ENCODE results near the gene GTF2IRD1.

Gene GTF2IRD1

DNA sequence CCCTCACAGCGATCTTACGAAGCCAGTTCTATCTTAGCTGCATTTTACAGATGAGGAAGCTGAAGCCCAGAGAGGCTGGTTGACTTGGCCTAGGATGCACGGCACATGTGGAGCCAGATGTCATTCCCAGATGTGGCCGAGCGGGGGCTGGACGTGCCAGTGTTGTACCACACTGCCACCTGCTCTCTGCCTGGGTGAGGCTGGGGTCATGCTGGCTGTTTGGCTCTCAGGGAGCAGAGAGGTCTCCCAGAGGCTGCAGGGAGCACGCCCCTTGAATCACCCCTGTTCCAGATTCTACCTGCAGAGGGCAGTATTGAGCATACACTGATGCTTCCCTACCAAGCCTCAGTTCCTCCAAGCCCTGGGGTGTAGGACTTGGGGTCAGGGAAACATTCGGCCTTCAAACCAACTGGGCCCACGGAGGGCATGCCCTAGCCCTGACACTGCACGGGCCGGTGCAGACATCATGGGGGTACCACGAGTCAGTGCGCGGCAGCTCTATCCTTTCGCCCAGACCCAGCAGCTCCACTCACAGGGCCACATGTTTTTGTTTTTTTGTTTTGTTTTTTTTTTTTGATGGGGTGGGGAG lies 3.8 kb upstream of the GTF2IRD1 start:
- no peak overlapping the region for H3K4me3 Mint-ChIP-seq
- no peaks in the 10 kb centered on the region for H3K9me3 Mint-ChIP-seq
- H3K4me1 Mint-ChIP-seq (ENCODE audit: low read depth): peaks cover 13% of the 10 kb centered on the region
- no peak overlapping the region for H3K27ac Mint-ChIP-seq
- no peaks in the 10 kb centered on the region for H3K36me3 Mint-ChIP-seq (ENCODE audit: low read depth)
- H3K27me3 Mint-ChIP-seq (ENCODE audit: low read depth): peaks cover 9% of the 10 kb centered on the region

- H3K4me1 Mint-ChIP-seq (ENCODE audit: low read depth): peaks cover 13% of the 10 kb centered on the region
- no peaks in the 10 kb centered on the region for H3K9me3 Mint-ChIP-seq
- peaks cover 18% of the 10 kb centered on the region for H3K27me3 Mint-ChIP-seq (ENCODE audit: low read depth)
- H3K27ac Mint-ChIP-seq: peak overlapping the region; percentile 79
- no peaks in the 10 kb centered on the region for H3K36me3 Mint-ChIP-seq (ENCODE audit: low read depth)
- H3K4me3 Mint-ChIP-seq: peak overlapping the region; percentile 70
Measured at GRCh38 chr7:74452748-74453321, 871 bp upstream of the GTF2IRD1 start.

GRCh38 chr7:74454021-74454924 lies 567 bp downstream of the GTF2IRD1 start:
- no peak overlapping the region for H3K4me3 Mint-ChIP-seq
- peaks cover 13% of the 10 kb centered on the region for H3K4me1 Mint-ChIP-seq (ENCODE audit: low read depth)
- no peaks in the 10 kb centered on the region for H3K9me3 Mint-ChIP-seq
- H3K27ac Mint-ChIP-seq: no peak overlapping the region
- no peaks in the 10 kb centered on the region for H3K36me3 Mint-ChIP-seq (ENCODE audit: low read depth)
- H3K27me3 Mint-ChIP-seq (ENCODE audit: low read depth): peaks cover 18% of the 10 kb centered on the region

- Mint-ChIP-seq H3K9me3 (no peaks in the 10 kb centered on the region), H3K27ac (no peak overlapping the region), H3K36me3 (ENCODE audit: low read depth) (no peaks in the 10 kb centered on the region), H3K4me3 (no peak overlapping the region), H3K4me1 (ENCODE audit: low read depth) (peaks cover 13% of the 10 kb centered on the region), H3K27me3 (ENCODE audit: low read depth) (peaks cover 18% of the 10 kb centered on the region)
Measured at GRCh38 chr7:74454925-74455288, 1.2 kb downstream of the GTF2IRD1 start.

- H3K27ac Mint-ChIP-seq: no peak overlapping the region
- H3K4me3 Mint-ChIP-seq: peak overlapping the region; percentile 17
- H3K27me3 Mint-ChIP-seq (ENCODE audit: low read depth): peaks cover 18% of the 10 kb centered on the region
- no peaks in the 10 kb centered on the region for H3K36me3 Mint-ChIP-seq (ENCODE audit: low read depth)
- peaks cover 11% of the 10 kb centered on the region for H3K4me1 Mint-ChIP-seq (ENCODE audit: low read depth)
- H3K9me3 Mint-ChIP-seq: no peaks in the 10 kb centered on the region
Measured at GRCh38 chr7:74455291-74455804, 1.6 kb downstream of the GTF2IRD1 start.

GRCh38 chr7:74455928-74456327 lies 2.2 kb downstream of the GTF2IRD1 start:
- Mint-ChIP-seq H3K9me3 (no peaks in the 10 kb centered on the region), H3K36me3 (ENCODE audit: low read depth) (no peaks in the 10 kb centered on the region), H3K4me3 (no peak overlapping the region), H3K27ac (no peak overlapping the region), H3K27me3 (ENCODE audit: low read depth) (peaks cover 18% of the 10 kb centered on the region), H3K4me1 (ENCODE audit: low read depth) (peaks cover 11% of the 10 kb centered on the region)

DNA sequence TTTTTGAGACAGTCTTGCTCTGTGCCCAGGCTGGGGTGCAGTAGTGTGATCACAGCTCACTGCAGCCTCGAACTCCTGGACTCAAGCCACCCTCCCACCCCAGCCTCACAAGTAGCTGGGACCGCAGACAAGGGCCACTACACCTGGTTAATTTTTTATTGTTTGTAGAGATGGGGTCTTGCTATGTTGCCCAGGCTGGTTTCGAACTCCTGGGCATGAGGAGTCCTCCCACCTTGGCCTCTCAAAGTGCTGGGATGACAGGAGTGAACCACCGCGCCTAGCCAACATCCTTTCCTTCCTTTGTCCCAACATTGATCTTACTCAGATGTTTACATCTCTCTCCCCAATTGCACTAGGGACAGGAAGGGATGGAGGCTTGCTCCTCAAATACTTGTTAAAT lies 3.3 kb downstream of the GTF2IRD1 start:
- H3K36me3 Mint-ChIP-seq (ENCODE audit: low read depth): no peaks in the 10 kb centered on the region
- no peak overlapping the region for H3K27ac Mint-ChIP-seq
- no peaks in the 10 kb centered on the region for H3K9me3 Mint-ChIP-seq
- H3K4me1 Mint-ChIP-seq (ENCODE audit: low read depth): peaks cover 10% of the 10 kb centered on the region
- no peak overlapping the region for H3K4me3 Mint-ChIP-seq
- peaks cover 18% of the 10 kb centered on the region for H3K27me3 Mint-ChIP-seq (ENCODE audit: low read depth)

GRCh38 chr7:74461970-74462706 lies 8.4 kb downstream of the GTF2IRD1 start:
- Mint-ChIP-seq H3K27me3 (ENCODE audit: low read depth) (peaks cover 4% of the 10 kb centered on the region), H3K4me1 (ENCODE audit: low read depth) (no peaks in the 10 kb centered on the region), H3K36me3 (ENCODE audit: low read depth) (no peaks in the 10 kb centered on the region), H3K9me3 (no peaks in the 10 kb centered on the region), H3K4me3 (no peak overlapping the region), H3K27ac (no peak overlapping the region)

GRCh38 chr7:74462707-74463100 lies 9.0 kb downstream of the GTF2IRD1 start:
- Mint-ChIP-seq H3K36me3 (ENCODE audit: low read depth) (no peaks in the 10 kb centered on the region), H3K4me3 (no peak overlapping the region), H3K4me1 (ENCODE audit: low read depth) (no peaks in the 10 kb centered on the region), H3K9me3 (no peaks in the 10 kb centered on the region), H3K27me3 (ENCODE audit: low read depth) (no peaks in the 10 kb centered on the region), H3K27ac (no peak overlapping the region)

DNA sequence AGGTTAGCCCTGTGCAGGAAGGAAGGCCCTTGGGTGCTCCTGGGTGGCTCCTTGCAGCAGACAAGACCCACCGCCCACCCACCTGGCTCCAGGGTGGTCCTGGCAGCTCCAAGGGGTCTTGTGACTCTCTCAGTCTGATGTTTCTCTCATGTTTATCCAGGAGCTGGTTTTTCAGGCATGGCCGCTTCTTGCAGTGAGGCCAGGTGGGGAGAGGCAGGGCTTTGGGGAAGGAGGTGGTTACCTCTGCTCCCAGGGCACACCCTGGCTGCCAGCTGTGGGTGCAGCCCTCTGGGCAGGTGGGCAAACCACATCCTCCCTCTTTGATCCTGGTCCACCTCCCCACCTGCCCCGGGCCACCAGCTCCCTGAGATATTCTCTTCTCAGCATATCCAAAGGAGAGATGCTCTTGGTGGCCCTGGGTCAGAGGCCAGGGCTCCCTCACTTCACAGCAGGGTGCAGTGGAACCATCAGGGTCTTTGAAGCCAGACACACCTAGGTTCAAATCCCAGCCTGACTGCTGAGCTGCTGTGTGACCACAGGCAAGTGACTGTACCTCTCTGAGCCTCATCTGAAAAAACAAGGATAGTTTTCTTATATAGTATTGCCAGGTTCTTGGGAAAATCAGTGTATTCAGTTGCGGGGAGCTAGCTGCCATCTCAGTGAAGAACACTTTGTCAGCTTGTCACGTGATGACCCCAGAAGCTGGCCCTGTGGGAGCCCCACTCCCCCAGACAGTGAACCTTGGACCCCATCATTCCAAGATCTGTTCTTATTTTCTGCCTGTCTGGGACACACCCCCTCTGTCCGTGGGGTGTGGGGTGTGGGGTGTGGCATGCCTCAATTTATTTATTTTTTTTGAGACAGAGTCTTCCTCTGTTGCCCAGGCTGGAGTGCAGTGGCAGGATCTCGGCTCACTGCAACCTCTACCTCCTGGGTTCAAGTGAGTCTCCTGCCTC lies 11.5 kb downstream of the GTF2IRD1 start:
- H3K4me1 Mint-ChIP-seq (ENCODE audit: low read depth): no peaks in the 10 kb centered on the region
- H3K36me3 Mint-ChIP-seq (ENCODE audit: low read depth): no peaks in the 10 kb centered on the region
- no peaks in the 10 kb centered on the region for H3K9me3 Mint-ChIP-seq
- no peak overlapping the region for H3K4me3 Mint-ChIP-seq
- no peaks in the 10 kb centered on the region for H3K27me3 Mint-ChIP-seq (ENCODE audit: low read depth)
- no peak overlapping the region for H3K27ac Mint-ChIP-seq

- Mint-ChIP-seq H3K4me1 (ENCODE audit: low read depth) (no peaks in the 10 kb centered on the region), H3K27ac (no peak overlapping the region), H3K36me3 (ENCODE audit: low read depth) (no peaks in the 10 kb centered on the region), H3K4me3 (no peak overlapping the region), H3K27me3 (ENCODE audit: low read depth) (no peaks in the 10 kb centered on the region), H3K9me3 (no peaks in the 10 kb centered on the region)
Measured at GRCh38 chr7:74466196-74466813, 12.6 kb downstream of the GTF2IRD1 start.

DNA sequence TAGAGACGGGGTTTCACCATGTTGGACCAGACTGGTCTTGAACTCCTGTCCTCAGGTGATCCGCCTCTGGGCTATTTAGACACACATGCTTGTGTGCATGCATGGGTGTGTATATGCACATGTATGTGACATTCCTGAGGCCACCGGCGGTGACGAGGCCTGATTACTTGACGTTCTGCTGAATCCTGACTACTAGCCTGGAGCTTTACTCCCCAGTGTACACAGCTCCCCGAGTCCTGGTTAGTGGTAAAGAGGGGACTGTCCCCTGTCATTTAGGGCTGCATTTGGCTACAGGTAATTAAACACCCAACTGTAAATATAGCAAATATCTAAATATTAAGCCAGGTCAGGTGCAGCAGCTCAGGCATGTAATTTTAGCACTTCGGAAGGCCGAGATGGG lies 14.2 kb downstream of the GTF2IRD1 start:
- Mint-ChIP-seq H3K4me1 (ENCODE audit: low read depth) (no peaks in the 10 kb centered on the region), H3K27ac (no peak overlapping the region), H3K27me3 (ENCODE audit: low read depth) (no peaks in the 10 kb centered on the region), H3K4me3 (no peak overlapping the region), H3K36me3 (ENCODE audit: low read depth) (no peaks in the 10 kb centered on the region), H3K9me3 (no peaks in the 10 kb centered on the region)

- Mint-ChIP-seq H3K27me3 (ENCODE audit: low read depth) (no peaks in the 10 kb centered on the region), H3K27ac (no peak overlapping the region), H3K4me1 (ENCODE audit: low read depth) (no peaks in the 10 kb centered on the region), H3K9me3 (no peaks in the 10 kb centered on the region), H3K36me3 (ENCODE audit: low read depth) (no peaks in the 10 kb centered on the region), H3K4me3 (no peak overlapping the region)
Measured at GRCh38 chr7:74470504-74470903, 16.8 kb downstream of the GTF2IRD1 start.

Measured in T-helper 1 cell treated with Interleukin-12 subunit alpha and Interleukin-12 subunit beta and Interleukin-4 antibody, amounts not matched to agents 30 μg/mL and 1 μg/mL, for 36 hours (primary cell).